ENCODE measurements around the gene CTNND2.

Gene CTNND2

DNA sequence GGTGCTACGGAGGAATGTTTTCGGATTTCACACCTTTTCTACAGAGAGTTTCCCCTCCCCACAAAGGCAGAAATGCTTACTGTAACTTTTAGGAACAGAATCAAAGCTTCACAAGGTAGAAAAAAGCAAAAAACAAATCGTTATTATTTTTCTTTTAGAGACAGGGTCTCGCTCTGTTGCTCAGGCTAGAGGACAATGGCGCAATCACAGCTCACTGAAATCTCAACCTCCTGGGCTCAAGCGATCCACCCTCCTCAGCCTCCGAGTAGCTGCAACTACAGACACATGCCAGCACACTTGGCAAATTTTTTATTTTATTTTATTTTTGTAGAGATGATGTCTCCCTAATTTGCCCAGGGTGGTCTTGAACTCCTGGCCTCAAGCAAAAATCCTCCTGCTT lies 394.5 kb downstream of the CTNND2 start:
- H3K27me3 ChIP-seq = no peaks in the 10 kb centered on the region
- TF ChIP-seq, protein P1, sequence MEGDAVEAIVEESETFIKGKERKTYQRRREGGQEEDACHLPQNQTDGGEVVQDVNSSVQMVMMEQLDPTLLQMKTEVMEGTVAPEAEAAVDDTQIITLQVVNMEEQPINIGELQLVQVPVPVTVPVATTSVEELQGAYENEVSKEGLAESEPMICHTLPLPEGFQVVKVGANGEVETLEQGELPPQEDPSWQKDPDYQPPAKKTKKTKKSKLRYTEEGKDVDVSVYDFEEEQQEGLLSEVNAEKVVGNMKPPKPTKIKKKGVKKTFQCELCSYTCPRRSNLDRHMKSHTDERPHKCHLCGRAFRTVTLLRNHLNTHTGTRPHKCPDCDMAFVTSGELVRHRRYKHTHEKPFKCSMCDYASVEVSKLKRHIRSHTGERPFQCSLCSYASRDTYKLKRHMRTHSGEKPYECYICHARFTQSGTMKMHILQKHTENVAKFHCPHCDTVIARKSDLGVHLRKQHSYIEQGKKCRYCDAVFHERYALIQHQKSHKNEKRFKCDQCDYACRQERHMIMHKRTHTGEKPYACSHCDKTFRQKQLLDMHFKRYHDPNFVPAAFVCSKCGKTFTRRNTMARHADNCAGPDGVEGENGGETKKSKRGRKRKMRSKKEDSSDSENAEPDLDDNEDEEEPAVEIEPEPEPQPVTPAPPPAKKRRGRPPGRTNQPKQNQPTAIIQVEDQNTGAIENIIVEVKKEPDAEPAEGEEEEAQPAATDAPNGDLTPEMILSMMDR (IDR thresholded peaks at IDR 0.05; ENCODE audit: low read depth, low read length) = no peak
- H3K4me1 ChIP-seq = no peaks in the 10 kb centered on the region
- no peaks in the 10 kb centered on the region; the same call in 1 of the 2 replicates for H3K36me3 ChIP-seq
- no peaks in the 10 kb centered on the region for H3K9me3 ChIP-seq
- no peak for DNase-seq
- no peak overlapping the region for H3K4me3 ChIP-seq (ENCODE audit: low read depth, low read length)

DNA sequence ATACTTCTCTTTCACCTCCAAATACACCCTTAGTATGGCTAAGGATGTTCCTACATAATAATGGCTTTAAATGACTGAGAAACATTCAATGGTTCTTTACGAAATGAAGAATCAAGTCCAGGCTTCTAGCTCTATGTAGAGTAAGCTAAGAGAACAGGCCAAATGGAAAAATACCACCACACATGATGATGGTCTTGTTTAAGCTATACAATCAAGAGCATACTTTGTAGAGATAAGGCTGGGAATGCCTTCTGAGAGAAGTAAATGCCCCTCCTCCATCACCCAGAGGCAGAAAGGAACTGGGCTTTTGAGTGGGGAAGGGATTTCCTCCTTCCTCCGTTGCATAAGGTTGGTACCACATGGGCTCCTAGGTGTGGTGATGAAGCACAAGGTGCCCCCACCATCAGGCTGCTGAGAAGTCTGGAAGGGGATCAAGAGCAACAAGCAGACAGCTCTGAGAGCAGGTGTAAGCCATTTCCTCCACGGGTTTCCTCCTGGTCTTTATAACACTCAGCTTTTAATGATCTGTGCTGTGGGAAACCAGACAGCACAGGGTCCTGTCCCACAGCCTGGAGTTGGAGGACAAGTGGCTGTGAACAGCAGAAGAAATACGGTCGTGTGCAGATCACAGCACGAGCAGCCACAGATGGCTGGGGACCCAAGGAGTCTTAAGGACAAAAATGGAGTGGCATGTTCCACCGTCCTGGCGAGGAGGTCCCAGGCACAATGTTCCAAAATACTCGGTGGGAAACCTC lies 396.9 kb downstream of the CTNND2 start:
- no peak for DNase-seq
- no peak overlapping the region for H3K4me3 ChIP-seq (ENCODE audit: low read depth, low read length)
- H3K27me3 ChIP-seq = no peaks in the 10 kb centered on the region
- TF ChIP-seq, protein P1 (IDR thresholded peaks at IDR 0.05; ENCODE audit: low read depth, low read length) = no peak
- H3K36me3 ChIP-seq = no peaks in the 10 kb centered on the region; the same call in 1 of the 2 replicates
- H3K4me1 ChIP-seq = no peaks in the 10 kb centered on the region
- H3K9me3 ChIP-seq = no peaks in the 10 kb centered on the region

DNA sequence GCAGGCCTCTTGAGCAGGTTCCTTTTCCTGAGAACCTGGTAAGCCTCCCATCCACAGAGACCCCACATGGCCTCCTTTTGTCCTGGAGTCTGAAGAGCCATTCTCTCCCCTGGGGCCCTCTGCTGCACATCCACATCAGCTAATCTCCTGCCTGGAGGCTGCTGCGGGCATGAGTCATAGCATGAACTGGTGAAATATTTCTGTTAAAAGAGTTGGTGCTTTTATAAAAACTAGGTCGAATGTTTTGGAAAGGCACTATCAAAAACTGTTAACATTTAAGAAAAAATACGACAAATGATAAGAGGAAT lies 399.4 kb downstream of the CTNND2 start:
- Histone ChIP-seq H3K27me3 (no peaks in the 10 kb centered on the region), H3K4me1 (no peaks in the 10 kb centered on the region), H3K4me3 (ENCODE audit: low read depth, low read length) (no peak overlapping the region), H3K36me3 (no peaks in the 10 kb centered on the region; the same call in 1 of the 2 replicates), H3K9me3 (no peaks in the 10 kb centered on the region)
- TF ChIP-seq, protein P1 (IDR thresholded peaks at IDR 0.05; ENCODE audit: low read depth, low read length) = no peak
- DNase-seq = peak; percentile 54

DNA sequence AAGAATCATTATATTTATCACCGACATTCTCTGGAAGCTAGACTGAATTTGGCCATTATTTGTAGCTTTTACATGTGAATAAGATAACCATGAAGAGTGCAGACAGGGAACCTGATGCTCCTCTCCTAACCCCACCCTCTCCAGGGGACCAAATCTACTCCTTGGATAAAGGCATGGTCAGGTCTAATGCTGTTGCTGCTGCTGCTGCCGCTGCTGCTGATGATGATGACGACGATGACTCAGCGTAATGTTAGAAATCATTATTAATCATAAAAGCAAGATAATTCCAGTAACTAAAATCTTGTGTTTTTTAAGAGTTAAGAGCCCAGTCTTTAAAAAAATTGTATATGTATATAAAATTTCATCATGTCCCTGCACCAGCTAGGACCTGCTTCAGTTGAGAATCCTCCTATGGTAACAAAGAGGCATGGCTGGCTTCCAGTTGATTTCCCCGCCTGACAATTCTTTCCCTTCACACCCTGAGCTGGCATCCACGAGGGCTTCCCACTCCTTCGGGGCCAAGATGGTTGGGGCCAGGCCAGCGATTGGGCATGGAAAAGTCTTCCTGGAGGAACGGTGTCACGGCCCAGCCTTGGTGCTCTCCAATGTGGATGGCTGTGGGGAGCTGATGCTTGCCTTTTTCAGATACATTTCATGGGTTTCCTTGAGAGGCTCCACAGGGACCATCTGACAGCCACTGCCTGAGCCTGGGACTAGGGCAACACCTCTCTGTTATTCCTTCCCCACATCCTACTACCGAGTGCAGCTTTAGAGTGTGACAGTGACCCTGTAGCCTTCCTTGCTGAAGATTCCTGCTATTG lies 400.0 kb downstream of the CTNND2 start:
- H3K36me3 ChIP-seq = no peaks in the 10 kb centered on the region; the same call in 1 of the 2 replicates
- no peak for DNase-seq
- no peaks in the 10 kb centered on the region for H3K4me1 ChIP-seq
- H3K9me3 ChIP-seq = no peaks in the 10 kb centered on the region
- H3K4me3 ChIP-seq (ENCODE audit: low read depth, low read length) = no peak overlapping the region
- no peaks in the 10 kb centered on the region for H3K27me3 ChIP-seq
- TF ChIP-seq, protein P1 (IDR thresholded peaks at IDR 0.05; ENCODE audit: low read depth, low read length) = no peak

DNA sequence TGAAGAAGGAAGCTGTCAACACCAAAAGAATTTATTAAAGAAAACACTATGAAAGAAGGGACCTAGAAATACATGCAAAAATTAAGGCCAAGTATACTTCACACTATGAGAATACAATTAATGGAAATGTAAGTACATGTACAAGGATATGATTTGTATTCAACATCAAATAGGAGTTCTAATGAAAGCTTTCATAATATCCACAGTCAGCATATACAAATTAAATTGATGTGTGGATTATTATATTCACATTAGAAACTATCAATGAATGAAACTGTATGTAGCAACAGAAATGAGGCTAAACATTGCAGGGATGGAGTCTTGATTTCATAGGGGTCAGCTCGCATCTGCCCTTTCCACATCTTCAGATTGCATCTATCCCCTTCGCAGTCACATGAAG lies 401.5 kb downstream of the CTNND2 start:
- no peaks in the 10 kb centered on the region for H3K27me3 ChIP-seq
- no peak overlapping the region for H3K4me3 ChIP-seq (ENCODE audit: low read depth, low read length)
- no peak for DNase-seq
- TF ChIP-seq, protein P1 (IDR thresholded peaks at IDR 0.05; ENCODE audit: low read depth, low read length) = no peak
- H3K4me1 ChIP-seq = no peaks in the 10 kb centered on the region
- no peaks in the 10 kb centered on the region; the same call in 1 of the 2 replicates for H3K36me3 ChIP-seq
- no peaks in the 10 kb centered on the region for H3K9me3 ChIP-seq

DNA sequence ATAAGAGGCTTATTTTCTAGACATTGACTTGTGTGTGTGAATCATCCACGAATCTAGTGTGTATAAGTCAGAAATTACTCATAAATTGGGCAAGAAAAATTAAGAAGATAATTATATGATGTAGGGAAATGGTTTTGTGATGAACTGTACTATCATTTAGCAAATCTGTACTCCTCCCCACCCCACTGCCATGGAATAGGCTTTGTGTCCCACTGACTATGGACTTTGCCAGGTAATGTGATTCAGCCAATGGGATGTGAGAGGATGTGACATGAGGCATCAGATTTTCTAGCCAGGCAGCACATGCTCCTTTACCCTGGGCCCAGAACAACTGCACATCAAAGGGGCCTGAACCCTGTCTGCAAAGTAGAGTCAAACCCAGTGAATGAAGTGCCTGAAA lies 406.6 kb downstream of the CTNND2 start:
- DNase-seq = no peak

More for the DNA sequence above, 406.6 kb downstream of the CTNND2 start:
- no peaks in the 10 kb centered on the region for H3K27me3 ChIP-seq
- no peaks in the 10 kb centered on the region for H3K36me3 ChIP-seq
- no peaks in the 10 kb centered on the region for H3K4me1 ChIP-seq
- H3K9me3 ChIP-seq = no peaks in the 10 kb centered on the region
- TF ChIP-seq, protein P1 (IDR thresholded peaks at IDR 0.05; ENCODE audit: low read depth, low read length) = no peak
- H3K4me3 ChIP-seq (ENCODE audit: low read depth, low read length) = no peak overlapping the region
